Measurements from ENCODE around the gene RPS6KB2.

Gene RPS6KB2

DNA sequence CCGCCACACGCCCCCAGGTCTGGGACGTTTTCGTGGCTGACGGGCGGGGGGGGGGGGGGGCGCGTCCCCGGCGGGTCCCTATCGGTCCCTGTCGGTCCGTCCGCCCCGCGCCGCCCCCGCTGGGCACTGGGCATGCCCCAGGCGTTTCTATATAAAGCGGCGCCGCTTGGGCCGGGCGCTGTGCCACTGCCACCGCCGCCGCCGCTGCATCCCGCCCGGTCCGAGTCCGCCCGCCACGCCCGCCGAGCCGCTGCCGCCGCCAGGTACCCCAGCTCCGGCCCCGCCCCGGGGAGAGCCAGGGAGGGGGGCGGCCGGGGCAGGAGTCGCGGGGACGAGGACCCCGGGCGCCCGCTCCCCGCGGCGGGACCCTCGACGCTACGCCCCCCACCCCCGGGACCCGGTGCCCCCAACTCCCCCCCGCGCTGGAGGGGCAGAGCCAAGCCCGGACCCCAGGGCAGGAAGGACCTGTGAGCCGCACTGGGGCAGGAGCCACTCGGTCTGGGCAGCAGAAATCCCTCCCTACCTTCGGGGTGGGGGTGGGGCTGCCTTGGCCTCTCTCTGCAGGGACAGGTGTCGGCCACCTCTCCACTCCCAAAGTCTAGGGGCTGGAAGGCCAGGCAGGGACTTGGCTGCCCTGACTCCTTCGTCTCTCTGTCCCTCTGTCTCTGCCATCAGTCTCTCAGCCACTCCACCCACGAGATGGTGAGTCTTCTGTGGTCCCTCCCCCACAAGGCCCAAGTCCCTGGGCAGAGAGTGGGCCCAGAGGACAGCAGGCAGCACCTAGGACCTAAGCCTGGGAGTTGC lies 12.6 kb upstream of the RPS6KB2 start, which contains the start of gene CARNS1:
Gene CARNS1 (plus strand): TSS at position 178 of the 804 bp plus-strand sequence. CDS start 522 bp downstream, at position 700.
- Histone ChIP-seq H3K27me3 (ENCODE audit: insufficient read depth, poor library complexity, severe bottlenecking) (no peaks in the 10 kb centered on the region), H3K4me3 (replicated peaks; ENCODE audit: insufficient read depth, low read length) (no peak within 1 kb of the TSS), H3K27ac (replicated peaks) (no peak within 1 kb of the TSS)
- TF ChIP-seq GABPA (IDR thresholded peaks at IDR 0.05; ENCODE audit: low read depth) (no peak), POLR2AphosphoS5 (IDR thresholded peaks at IDR 0.05; ENCODE audit: low read depth) (no peak), SPI1 (IDR thresholded peaks at IDR 0.05; ENCODE audit: borderline replicate concordance, low read depth) (no peak)
- TF ChIP-seq, protein P1, sequence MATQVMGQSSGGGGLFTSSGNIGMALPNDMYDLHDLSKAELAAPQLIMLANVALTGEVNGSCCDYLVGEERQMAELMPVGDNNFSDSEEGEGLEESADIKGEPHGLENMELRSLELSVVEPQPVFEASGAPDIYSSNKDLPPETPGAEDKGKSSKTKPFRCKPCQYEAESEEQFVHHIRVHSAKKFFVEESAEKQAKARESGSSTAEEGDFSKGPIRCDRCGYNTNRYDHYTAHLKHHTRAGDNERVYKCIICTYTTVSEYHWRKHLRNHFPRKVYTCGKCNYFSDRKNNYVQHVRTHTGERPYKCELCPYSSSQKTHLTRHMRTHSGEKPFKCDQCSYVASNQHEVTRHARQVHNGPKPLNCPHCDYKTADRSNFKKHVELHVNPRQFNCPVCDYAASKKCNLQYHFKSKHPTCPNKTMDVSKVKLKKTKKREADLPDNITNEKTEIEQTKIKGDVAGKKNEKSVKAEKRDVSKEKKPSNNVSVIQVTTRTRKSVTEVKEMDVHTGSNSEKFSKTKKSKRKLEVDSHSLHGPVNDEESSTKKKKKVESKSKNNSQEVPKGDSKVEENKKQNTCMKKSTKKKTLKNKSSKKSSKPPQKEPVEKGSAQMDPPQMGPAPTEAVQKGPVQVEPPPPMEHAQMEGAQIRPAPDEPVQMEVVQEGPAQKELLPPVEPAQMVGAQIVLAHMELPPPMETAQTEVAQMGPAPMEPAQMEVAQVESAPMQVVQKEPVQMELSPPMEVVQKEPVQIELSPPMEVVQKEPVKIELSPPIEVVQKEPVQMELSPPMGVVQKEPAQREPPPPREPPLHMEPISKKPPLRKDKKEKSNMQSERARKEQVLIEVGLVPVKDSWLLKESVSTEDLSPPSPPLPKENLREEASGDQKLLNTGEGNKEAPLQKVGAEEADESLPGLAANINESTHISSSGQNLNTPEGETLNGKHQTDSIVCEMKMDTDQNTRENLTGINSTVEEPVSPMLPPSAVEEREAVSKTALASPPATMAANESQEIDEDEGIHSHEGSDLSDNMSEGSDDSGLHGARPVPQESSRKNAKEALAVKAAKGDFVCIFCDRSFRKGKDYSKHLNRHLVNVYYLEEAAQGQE (IDR thresholded peaks at IDR 0.05; ENCODE audit: insufficient replicate concordance, low read depth): no peak
- TF ChIP-seq, protein P2, sequence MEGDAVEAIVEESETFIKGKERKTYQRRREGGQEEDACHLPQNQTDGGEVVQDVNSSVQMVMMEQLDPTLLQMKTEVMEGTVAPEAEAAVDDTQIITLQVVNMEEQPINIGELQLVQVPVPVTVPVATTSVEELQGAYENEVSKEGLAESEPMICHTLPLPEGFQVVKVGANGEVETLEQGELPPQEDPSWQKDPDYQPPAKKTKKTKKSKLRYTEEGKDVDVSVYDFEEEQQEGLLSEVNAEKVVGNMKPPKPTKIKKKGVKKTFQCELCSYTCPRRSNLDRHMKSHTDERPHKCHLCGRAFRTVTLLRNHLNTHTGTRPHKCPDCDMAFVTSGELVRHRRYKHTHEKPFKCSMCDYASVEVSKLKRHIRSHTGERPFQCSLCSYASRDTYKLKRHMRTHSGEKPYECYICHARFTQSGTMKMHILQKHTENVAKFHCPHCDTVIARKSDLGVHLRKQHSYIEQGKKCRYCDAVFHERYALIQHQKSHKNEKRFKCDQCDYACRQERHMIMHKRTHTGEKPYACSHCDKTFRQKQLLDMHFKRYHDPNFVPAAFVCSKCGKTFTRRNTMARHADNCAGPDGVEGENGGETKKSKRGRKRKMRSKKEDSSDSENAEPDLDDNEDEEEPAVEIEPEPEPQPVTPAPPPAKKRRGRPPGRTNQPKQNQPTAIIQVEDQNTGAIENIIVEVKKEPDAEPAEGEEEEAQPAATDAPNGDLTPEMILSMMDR (IDR thresholded peaks at IDR 0.05; ENCODE audit: insufficient read depth, low read length): no peak
- DNase-seq (ENCODE audit: low read depth in 1 of 2, low spot score in 1 of 2): no peak

DNA sequence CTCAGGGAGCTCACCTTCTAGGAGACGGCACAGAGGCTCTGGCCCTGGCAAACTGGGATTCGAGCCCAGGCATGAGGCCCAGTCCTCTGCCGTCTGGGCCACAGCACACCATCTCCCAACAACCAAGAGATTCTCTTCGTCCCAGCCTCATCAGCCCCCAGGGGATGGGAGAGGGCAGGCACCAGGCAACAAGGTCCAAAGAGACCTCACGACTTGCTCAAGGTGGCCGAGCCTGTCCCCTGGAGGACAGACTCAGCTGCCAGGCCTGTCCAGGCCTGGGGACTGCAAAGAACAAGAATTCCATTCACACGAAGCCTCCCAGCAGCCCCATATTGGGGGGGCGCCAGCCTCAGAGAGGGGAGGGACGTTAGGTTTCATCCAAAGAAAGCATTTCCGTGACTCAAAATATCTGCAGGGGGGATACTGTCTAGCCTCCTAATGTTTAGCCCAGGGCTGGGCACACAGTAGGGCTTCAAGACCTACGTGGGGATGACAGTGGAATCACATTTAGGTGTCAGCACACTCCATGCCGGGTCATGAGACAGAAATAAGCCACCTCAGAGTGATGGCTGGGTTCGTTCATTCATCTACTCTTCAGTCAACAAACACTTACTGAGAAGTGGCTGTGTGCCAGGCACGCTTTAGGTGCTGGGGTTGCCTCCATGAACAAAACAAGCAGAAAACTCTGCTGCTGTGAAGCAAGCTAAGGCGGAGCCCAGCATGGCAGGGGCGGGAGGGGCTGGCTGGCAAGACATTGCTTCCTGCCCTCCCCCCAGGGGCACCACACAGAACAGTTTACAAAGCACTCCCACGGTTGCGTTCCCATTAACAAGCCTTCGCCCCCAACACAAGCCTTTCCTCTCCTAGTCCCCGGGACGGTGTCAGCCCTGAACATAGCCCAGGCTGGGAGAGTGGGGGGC lies 11.6 kb upstream of the RPS6KB2 start:
- Histone ChIP-seq H3K27me3 (ENCODE audit: insufficient read depth, poor library complexity, severe bottlenecking) (no peaks in the 10 kb centered on the region), H3K4me3 (replicated peaks; ENCODE audit: insufficient read depth, low read length) (no peak overlapping the region), H3K27ac (replicated peaks) (no peak overlapping the region)
- peak in 1 of 2 experiments; percentile 68 for DNase-seq (ENCODE audit: low read depth in 1 of 2, low spot score in 1 of 2)
- no peak for TF ChIP-seq GABPA (IDR thresholded peaks at IDR 0.05; ENCODE audit: low read depth)
- TF ChIP-seq SPI1 (IDR thresholded peaks at IDR 0.05; ENCODE audit: borderline replicate concordance, low read depth): no peak
- TF ChIP-seq, protein P1 (IDR thresholded peaks at IDR 0.05; ENCODE audit: insufficient replicate concordance, low read depth): no peak
- TF ChIP-seq POLR2AphosphoS5 (IDR thresholded peaks at IDR 0.05; ENCODE audit: low read depth): no peak
- TF ChIP-seq, protein P2 (IDR thresholded peaks at IDR 0.05; ENCODE audit: insufficient read depth, low read length): no peak

DNA sequence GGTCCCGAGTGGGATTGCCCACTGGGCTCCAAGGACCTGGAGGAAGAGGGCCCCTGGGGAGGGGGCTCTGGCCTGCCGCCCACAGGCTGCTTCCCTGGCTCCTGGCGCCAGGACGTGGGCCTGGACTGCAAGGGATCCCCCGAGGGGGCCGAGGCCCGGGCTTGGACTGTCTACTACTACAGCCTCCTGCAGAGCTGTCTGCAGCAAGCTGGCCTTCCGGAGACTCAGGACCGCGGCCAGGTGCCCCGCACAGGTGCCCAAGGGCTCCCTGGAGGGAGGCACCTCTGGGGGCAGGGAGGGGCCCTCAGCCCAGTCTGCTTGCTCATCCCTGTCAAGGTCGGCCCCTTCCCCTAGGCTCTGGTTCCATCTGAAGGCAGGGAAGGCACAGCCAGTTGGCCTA lies 10.9 kb upstream of the RPS6KB2 start:
- Histone ChIP-seq H3K27me3 (ENCODE audit: insufficient read depth, poor library complexity, severe bottlenecking) (no peaks in the 10 kb centered on the region), H3K27ac (replicated peaks) (no peak overlapping the region), H3K4me3 (replicated peaks; ENCODE audit: insufficient read depth, low read length) (no peak overlapping the region)
- DNase-seq (ENCODE audit: low read depth in 1 of 2, low spot score in 1 of 2): no peak
- TF ChIP-seq, protein P2 (IDR thresholded peaks at IDR 0.05; ENCODE audit: insufficient read depth, low read length): no peak
- TF ChIP-seq GABPA (IDR thresholded peaks at IDR 0.05; ENCODE audit: low read depth) (no peak), POLR2AphosphoS5 (IDR thresholded peaks at IDR 0.05; ENCODE audit: low read depth) (no peak), SPI1 (IDR thresholded peaks at IDR 0.05; ENCODE audit: borderline replicate concordance, low read depth) (no peak)
- TF ChIP-seq, protein P1 (IDR thresholded peaks at IDR 0.05; ENCODE audit: insufficient replicate concordance, low read depth): no peak

Measured in HL-60 (cell line).